Measurements from ENCODE around the gene KRT26.

- TF ChIP-seq CTCF (optimal IDR thresholded peaks at IDR 0.05 in 1 of 3, IDR thresholded peaks at IDR 0.05 in 1 of 3, conservative IDR thresholded peaks at IDR 0.05 in 1 of 3; ENCODE audit: extremely low read depth in 1 of 3, insufficient read depth in 2 of 3, low read length in 3 of 3) = no peak
- TF ChIP-seq EZH2 (IDR thresholded peaks at IDR 0.05; ENCODE audit: low read length) = no peak
Observed at GRCh38 chr17:40751065-40751464, 20.9 kb downstream of the KRT26 start.

Data from keratinocyte (primary cell).